Hepatocyte (in vitro differentiated cells): Measurements from ENCODE around the gene PLD1.

Experiments used
- EZH2 ChIP-seq: fragments of 200-600 bp; sonication (generic); IDR thresholded peaks from 2 replicates; pipeline ENCODE4 v1.6.1; 2016; ENCODE audit warnings: antibody characterized with exemption, mild to moderate bottlenecking, borderline replicate concordance
- EZH2phosphoT487 ChIP-seq: fragments of 200-600 bp; sonication (generic); IDR thresholded peaks from one replicate; pipeline ENCODE4 v1.6.1; 2018; ENCODE audit warnings: antibody characterized with exemption, mild to moderate bottlenecking, low read depth, moderate library complexity; ENCODE audit not compliant: unreplicated experiment, severe bottlenecking

DNA sequence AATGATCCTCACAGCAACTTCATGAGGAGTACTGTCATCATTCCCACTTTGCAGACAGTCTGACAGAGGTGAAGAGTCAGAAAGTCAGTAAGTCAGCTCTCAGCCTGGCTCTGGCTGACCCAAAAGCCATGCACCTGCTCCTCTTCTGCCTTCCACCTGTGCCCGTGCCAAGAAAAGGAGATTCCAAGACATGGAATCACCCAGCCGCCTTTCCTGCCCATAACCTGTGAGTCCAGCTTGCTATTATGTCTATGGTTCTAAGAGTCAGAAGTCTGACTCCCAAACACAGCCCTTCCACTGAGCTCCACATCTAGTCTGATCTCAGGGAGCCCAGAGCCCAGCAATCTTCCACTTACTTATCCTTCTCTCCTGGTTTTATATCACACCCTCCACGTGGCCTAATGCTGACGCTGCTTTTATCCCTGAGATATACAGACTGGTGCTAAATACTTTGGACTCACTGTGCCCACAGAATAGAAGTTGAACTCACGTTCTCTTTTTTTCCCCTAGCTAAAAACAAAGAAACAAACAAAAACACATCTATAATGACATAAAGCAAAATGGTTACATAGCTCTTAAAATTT, 66.0 kb downstream of the PLD1 start:
- TF ChIP-seq EZH2phosphoT487 = no peak
- TF ChIP-seq EZH2 = no peak
